SU-DHL-6 (cell line): ENCODE data around the gene MAIP1.

Source experiments
- H2AFZ ChIP-seq: fragments of 200-600 bp; sonication (generic); 2 replicates; pipeline ENCODE4 v1.6.1; 2014; ENCODE audit warnings: low read depth, mild to moderate bottlenecking, moderate library complexity, mixed read lengths, antibody characterized with exemption, low read length; ENCODE audit not compliant: severe bottlenecking
- H3F3A ChIP-seq: fragments of 200-600 bp; shearing (Covaris generic); 2 replicates; pipeline ENCODE4 v1.6.0; 2016; ENCODE audit warnings: antibody characterized with exemption, mild to moderate bottlenecking; ENCODE audit not compliant: insufficient read depth
- H3K27ac ChIP-seq: fragments of 200-600 bp; sonication (generic); 2 replicates; pipeline ENCODE4 v1.5.1; 2016; ENCODE audit warnings: low read depth, mild to moderate bottlenecking, low read length, moderate library complexity, mixed read lengths
- H3K27me3 ChIP-seq: fragments of 200-600 bp; sonication (generic), shearing (Covaris generic); 2 replicates; pipeline ENCODE4 v1.6.0; 2014; ENCODE audit warnings: mild to moderate bottlenecking, low read length
- H3K36me3 ChIP-seq: fragments of 200-600 bp; sonication (generic); 2 replicates; pipeline ENCODE4 v1.6.1; 2014; ENCODE audit warnings: mild to moderate bottlenecking, low read length, mixed read lengths
- H3K4me2 ChIP-seq: fragments of 300-600, 200-600 bp; shearing (Covaris generic), sonication (generic); 2 replicates; pipeline ENCODE4 v1.6.0; 2014; ENCODE audit warnings: low read length, low read depth, mild to moderate bottlenecking; ENCODE audit not compliant: poor library complexity, severe bottlenecking
- H3K4me3 ChIP-seq: fragments of 200-600 bp; sonication (generic); 2 replicates; pipeline ENCODE4 v1.5.1; 2014; ENCODE audit warnings: antibody characterized with exemption, low read length, mild to moderate bottlenecking, mixed read lengths; ENCODE audit not compliant: insufficient read depth, poor library complexity, severe bottlenecking
- H3K79me2 ChIP-seq: fragments of 200-600 bp; sonication (generic); 2 replicates; pipeline ENCODE4 v1.6.1; 2014; ENCODE audit warnings: mild to moderate bottlenecking, low read length, moderate library complexity; ENCODE audit not compliant: insufficient read depth
- H3K9ac ChIP-seq: fragments of 200-600 bp; sonication (generic); 2 replicates; pipeline ENCODE4 v1.7.0; 2014; ENCODE audit warnings: mild to moderate bottlenecking, low read length
- H3K9me2 ChIP-seq: fragments of 200-600 bp; sonication (generic); replicated peaks from 2 replicates; pipeline ENCODE4 v1.6.1; 2014; ENCODE audit warnings: low read length; ENCODE audit not compliant: insufficient read depth
- H3K9me3 ChIP-seq: fragments of 200-600 bp; sonication (generic); 2 replicates; pipeline ENCODE4 v1.6.1; 2014; ENCODE audit warnings: low read length, mixed read lengths; ENCODE audit not compliant: insufficient read depth
- H4K20me1 ChIP-seq: fragments of 200-600 bp; sonication (generic); 2 replicates; pipeline ENCODE4 v1.6.1; 2014; ENCODE audit warnings: low read depth, mild to moderate bottlenecking, antibody characterized with exemption, low read length, moderate library complexity, mixed read lengths
- EZH2phosphoT487 ChIP-seq: fragments of 200-600 bp; sonication (generic), shearing (Covaris generic); conservative IDR thresholded peaks from 2 replicates; pipeline ENCODE4 v1.6.1; 2018; ENCODE audit warnings: mild to moderate bottlenecking, antibody characterized with exemption, low read length, moderate library complexity, mixed read lengths
- TF ChIP-seq, protein P1 (sequence below): fragments of 200-600 bp; sonication (generic); IDR thresholded peaks from one replicate; pipeline ENCODE4 v1.5.1; 2017; ENCODE audit warnings: antibody characterized with exemption, mild to moderate bottlenecking, low read length, moderate library complexity; ENCODE audit not compliant: insufficient read depth, poor library complexity, severe bottlenecking

Gene MAIP1

DNA sequence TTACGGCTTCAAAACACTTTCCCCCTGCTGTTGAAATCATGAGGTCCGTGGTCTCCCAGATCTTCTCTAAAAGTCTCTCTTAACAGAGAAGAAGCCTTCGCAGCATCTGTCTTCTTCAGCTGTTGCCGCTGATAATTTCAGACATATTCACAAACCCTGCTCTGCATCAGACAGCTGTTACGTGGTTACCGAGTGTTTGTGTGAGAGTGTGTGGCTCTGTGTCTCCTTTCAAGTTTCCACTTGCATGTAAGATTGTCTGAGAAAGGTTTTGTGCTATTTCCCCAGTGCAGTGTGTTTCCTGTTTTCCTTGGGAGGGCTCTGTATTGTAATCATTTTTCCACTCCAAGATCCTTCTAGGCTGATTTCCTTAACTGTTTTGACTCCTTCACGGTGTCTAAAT, 32.8 kb downstream of the MAIP1 start:
- Histone ChIP-seq H3F3A (no peaks in the 10 kb centered on the region), H3K27ac (no peak overlapping the region), H3K36me3 (no peaks in the 10 kb centered on the region), H3K4me2 (no peak overlapping the region), H3K9me3 (no peaks in the 10 kb centered on the region), H3K9me2 (no peaks in the 10 kb centered on the region), H3K79me2 (no peaks in the 10 kb centered on the region), H3K9ac (no peak overlapping the region), H4K20me1 (no peaks in the 10 kb centered on the region), H2AFZ (no peak overlapping the region), H3K27me3 (no peaks in the 10 kb centered on the region), H3K4me3 (no peak overlapping the region)
- TF ChIP-seq, protein P1, sequence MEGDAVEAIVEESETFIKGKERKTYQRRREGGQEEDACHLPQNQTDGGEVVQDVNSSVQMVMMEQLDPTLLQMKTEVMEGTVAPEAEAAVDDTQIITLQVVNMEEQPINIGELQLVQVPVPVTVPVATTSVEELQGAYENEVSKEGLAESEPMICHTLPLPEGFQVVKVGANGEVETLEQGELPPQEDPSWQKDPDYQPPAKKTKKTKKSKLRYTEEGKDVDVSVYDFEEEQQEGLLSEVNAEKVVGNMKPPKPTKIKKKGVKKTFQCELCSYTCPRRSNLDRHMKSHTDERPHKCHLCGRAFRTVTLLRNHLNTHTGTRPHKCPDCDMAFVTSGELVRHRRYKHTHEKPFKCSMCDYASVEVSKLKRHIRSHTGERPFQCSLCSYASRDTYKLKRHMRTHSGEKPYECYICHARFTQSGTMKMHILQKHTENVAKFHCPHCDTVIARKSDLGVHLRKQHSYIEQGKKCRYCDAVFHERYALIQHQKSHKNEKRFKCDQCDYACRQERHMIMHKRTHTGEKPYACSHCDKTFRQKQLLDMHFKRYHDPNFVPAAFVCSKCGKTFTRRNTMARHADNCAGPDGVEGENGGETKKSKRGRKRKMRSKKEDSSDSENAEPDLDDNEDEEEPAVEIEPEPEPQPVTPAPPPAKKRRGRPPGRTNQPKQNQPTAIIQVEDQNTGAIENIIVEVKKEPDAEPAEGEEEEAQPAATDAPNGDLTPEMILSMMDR = no peak
- TF ChIP-seq EZH2phosphoT487 = no peak

DNA sequence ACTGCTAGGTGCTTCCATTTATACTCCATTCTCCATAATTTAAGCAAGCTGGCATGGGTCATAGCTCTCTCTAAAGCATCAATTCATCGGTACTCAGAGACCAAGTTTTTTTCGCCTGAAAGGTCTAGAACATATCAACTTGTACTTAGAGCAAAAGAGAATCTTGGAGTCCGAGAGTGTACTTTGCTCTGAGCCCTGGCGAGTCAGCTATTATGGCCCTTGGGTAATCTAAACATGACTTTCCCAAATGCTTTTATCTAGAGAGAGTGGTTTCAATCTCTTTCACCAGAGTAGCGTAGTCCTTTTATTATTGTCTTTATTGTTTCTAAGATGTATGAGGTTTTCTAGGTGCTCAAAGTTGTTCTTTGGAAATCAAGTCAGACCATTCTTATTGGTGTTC, 34.4 kb downstream of the MAIP1 start:
- Histone ChIP-seq H3K9ac (no peak overlapping the region), H3F3A (no peaks in the 10 kb centered on the region), H3K27ac (no peak overlapping the region), H3K9me3 (no peaks in the 10 kb centered on the region), H3K4me2 (no peak overlapping the region), H3K36me3 (no peaks in the 10 kb centered on the region), H2AFZ (no peak overlapping the region), H3K79me2 (no peaks in the 10 kb centered on the region), H4K20me1 (no peaks in the 10 kb centered on the region), H3K4me3 (no peak overlapping the region), H3K27me3 (no peaks in the 10 kb centered on the region), H3K9me2 (no peaks in the 10 kb centered on the region)
- no peak for TF ChIP-seq EZH2phosphoT487
- TF ChIP-seq, protein P1 = no peak

DNA sequence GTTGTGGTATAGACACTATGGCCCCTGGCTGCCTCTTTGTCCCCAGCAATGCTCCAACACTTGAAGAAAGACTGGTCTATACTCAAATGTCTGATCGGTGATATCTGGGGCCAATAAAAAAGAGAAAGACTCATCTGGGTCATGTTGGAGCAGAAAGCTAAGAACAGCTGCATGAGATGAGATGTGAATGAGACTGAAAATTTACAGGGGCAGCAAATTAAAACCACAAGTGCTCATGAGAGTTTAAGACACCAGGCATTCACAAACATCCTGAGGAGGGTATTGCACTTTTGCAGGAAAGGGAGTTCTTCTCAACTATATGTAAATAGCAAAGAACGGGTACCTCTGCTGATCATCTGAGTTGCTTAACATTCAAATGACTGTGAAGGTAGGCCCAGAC, 36.3 kb downstream of the MAIP1 start:
- Histone ChIP-seq H3K4me3 (no peak overlapping the region), H3K9me3 (no peaks in the 10 kb centered on the region), H3K79me2 (no peaks in the 10 kb centered on the region)

More for the DNA sequence above, 36.3 kb downstream of the MAIP1 start:
- H3K9ac ChIP-seq = no peak overlapping the region
- no peak overlapping the region for H2AFZ ChIP-seq
- no peaks in the 10 kb centered on the region for H3F3A ChIP-seq
- no peaks in the 10 kb centered on the region for H3K9me2 ChIP-seq
- no peak overlapping the region for H3K27ac ChIP-seq
- no peaks in the 10 kb centered on the region for H3K27me3 ChIP-seq
- H3K36me3 ChIP-seq = no peaks in the 10 kb centered on the region
- TF ChIP-seq EZH2phosphoT487 = no peak
- TF ChIP-seq, protein P1 = no peak
- H3K4me2 ChIP-seq = no peak overlapping the region
- H4K20me1 ChIP-seq = no peaks in the 10 kb centered on the region
